ENCODE data around the gene IGF2R.

Gene IGF2R

GRCh38 chr6:159953091-159953601 is 15.7 kb upstream of the IGF2R start:
- no peak for TF ChIP-seq CTCF (IDR thresholded peaks at IDR 0.05; ENCODE audit: extremely low read depth, missing control alignments)
- DNase-seq (ENCODE audit: low spot score), result no peak

- no peak for DNase-seq (ENCODE audit: low spot score)
- no peak for TF ChIP-seq CTCF (IDR thresholded peaks at IDR 0.05; ENCODE audit: extremely low read depth, missing control alignments)
These were observed 12.9 kb upstream of the IGF2R start for GRCh38 chr6:159955945-159956361.

- no peak for DNase-seq (ENCODE audit: low spot score)
- no peak for TF ChIP-seq CTCF (IDR thresholded peaks at IDR 0.05; ENCODE audit: extremely low read depth, missing control alignments)
These were observed 11.7 kb upstream of the IGF2R start for GRCh38 chr6:159957071-159957673.

- TF ChIP-seq CTCF (IDR thresholded peaks at IDR 0.05; ENCODE audit: extremely low read depth, missing control alignments), result no peak
- no peak for DNase-seq (ENCODE audit: low spot score)
These were observed 9.5 kb upstream of the IGF2R start for GRCh38 chr6:159959165-159959975.

GRCh38 chr6:159959976-159960384 is 8.9 kb upstream of the IGF2R start:
- TF ChIP-seq CTCF (IDR thresholded peaks at IDR 0.05; ENCODE audit: extremely low read depth, missing control alignments), result no peak
- DNase-seq (ENCODE audit: low spot score), result no peak

- no peak for DNase-seq (ENCODE audit: low spot score)
- TF ChIP-seq CTCF (IDR thresholded peaks at IDR 0.05; ENCODE audit: extremely low read depth, missing control alignments), result no peak
These were observed 8.4 kb upstream of the IGF2R start for GRCh38 chr6:159960485-159960884.

GRCh38 chr6:159961528-159961927 is 7.4 kb upstream of the IGF2R start:
- no peak for TF ChIP-seq CTCF (IDR thresholded peaks at IDR 0.05; ENCODE audit: extremely low read depth, missing control alignments)

More at GRCh38 chr6:159961528-159961927, 7.4 kb upstream of the IGF2R start:
- DNase-seq (ENCODE audit: low spot score), result no peak
